Amniotic stem cell (primary cell): ENCODE measurements around the gene MYOZ3.

Experiments
- DNase-seq: peaks from one replicate; lab custom pipeline; 2025; lab: John Stamatoyannopoulos, UW

The MYOZ3 gene

DNA sequence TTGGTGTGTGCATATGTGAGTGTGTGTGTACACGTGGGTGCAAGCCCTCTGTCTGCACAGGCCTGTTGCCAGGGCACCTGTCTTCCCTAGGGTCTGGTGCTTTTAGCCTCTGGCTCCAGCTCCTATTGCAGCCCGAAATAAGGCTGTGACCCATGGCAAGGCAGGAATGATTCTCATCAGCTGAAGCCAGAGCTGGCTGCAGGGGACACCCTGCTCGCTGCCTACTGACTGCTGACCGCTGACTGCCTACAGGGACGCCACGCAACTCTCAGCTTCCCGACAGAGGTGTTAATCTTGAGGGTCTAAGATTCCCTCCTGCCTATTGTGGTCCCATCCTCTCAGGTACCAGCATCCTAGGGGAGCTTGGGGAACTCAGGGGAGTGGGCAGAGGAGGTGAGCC, at the start of gene MYOZ3:
TSS of gene MYOZ3 (plus strand) at position 166 of the 400 bp plus-strand sequence. CDS start 1,691 bp downstream, outside the sequence.
- no peak for DNase-seq

- DNase-seq: no peak
Measured at GRCh38 chr5:150612405-150612804, 48.6 kb upstream of the MYOZ3 start.

- no peak for DNase-seq
Measured at GRCh38 chr5:150612905-150613670, 48.0 kb upstream of the MYOZ3 start.

DNA sequence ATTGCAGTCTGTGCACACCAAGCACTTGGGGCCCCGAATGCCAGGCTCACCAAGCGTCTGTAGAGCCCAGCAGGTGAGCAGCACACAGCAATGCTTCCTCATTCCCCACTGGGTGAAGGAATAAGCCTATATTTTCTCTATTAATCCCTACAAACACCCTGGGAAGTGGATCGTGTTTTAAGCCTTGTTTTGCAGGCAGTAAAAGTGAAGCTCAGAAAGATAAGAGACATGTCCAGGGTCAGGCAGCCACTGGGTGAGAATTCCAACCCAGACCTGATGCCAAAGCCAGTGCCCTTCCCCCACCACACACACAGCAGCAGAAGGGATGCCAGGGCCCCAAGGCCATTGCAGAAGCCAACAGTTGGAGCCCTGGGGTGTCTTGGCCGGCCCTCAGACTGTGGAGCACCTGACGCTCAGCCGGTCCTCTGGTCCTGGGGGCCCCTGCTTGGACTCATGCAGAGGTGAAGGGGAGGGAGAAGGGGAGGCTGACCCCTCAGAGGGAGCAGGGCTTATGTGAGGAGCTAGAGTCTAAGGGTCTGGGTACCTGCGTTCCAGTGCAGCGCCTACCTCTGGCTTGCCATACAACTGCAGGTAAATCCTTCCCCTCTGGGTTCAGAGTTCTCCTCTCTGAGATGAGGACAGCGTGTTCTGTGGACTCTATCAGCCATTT, 46.9 kb upstream of the MYOZ3 start:
- no peak for DNase-seq

DNA sequence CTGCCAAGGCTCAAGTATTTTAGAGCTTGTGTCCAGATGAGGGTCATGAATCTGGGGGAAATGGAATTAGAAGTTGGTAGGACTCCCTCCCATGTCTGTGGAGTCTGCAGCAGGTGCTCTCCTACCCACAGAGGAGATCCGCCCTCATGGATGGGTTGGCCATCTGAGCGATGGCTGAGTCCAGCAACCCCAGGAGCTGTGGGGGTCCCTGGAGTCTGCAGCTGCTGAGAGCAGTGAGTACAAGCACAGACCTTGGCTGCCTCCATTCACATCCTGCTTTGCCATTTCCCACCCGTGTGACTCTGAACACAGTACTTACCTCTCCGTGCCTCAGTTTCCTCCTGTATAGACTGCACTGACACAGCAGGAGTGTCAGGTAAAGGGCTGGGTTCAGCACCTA, 46.4 kb upstream of the MYOZ3 start:
- no peak for DNase-seq

DNA sequence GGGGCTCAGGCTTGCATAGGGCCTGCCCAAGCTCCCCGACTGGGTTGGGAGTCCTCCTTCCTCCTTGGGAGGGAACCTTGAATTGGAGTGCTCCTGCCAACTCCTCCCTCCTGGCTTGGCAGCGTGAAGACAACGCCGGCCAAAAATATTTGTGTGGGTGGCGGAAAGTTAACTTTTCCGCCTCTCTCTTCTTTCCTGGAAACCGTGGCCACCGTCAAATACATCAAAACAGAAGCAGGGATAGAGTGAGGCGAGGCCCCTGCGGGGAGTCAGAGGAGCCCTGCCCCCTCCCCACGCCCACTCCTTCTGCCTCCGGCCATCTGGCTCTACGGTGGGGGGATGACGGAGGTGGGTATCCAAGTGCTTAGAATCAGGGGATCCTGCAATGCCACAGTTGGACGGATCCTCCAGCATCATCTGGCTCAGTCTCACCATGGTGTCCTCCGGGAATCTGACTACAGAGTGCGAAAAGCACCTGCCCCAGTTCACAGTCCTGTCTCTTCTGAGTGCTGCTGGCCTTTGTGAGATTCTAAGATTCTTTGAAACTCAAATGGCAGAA, 45.8 kb upstream of the MYOZ3 start:
- no peak for DNase-seq

- no peak for DNase-seq
Measured at GRCh38 chr5:150616024-150616470, 45.0 kb upstream of the MYOZ3 start.

GRCh38 chr5:150616506-150616905, 44.5 kb upstream of the MYOZ3 start:
- no peak for DNase-seq

- no peak for DNase-seq
Measured at GRCh38 chr5:150618163-150618562, 42.9 kb upstream of the MYOZ3 start.

- DNase-seq: no peak
Measured at GRCh38 chr5:150618588-150619281, 42.3 kb upstream of the MYOZ3 start.

DNA sequence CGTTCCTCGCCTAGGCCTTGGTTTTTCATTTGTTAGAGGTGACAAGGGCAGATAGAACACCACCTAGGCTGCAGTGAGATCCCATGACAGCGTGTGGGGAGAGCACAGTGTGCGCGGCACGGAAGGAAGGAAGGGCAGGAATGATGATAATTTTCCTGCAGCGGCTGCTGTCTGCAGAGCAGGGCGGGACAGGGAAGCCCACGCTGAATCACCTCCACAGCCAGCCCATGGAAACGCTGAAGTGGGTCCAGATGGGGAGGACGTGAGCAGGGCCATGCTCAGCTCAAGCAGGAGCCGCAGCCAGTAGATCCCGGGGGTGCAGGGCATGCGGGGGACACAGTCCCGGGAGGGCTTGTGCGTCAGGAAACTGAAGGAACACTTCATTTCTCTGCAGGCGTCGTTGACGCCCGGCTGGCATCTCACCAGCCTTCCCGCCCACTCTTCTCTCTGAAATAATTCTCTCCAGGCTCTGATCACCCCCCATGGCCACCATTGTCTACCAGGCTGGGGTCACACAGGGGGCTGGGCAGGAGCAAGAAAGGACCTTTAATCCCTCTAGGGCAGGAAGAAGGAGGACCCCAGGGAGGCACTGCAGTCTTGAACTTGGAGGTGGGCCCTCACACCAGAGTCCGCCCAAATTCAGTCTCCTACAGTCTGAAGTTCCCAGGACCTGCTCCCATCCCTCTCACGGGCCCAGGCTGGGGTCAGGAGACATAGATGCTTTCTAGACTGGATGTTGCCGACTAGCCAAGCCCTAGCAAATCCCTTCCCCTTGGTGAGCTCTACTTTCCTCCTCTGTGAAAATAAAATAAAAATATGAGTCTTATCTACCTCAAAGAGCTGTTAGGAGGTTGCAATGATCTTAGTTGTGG, 41.5 kb upstream of the MYOZ3 start:
- DNase-seq: no peak

DNA sequence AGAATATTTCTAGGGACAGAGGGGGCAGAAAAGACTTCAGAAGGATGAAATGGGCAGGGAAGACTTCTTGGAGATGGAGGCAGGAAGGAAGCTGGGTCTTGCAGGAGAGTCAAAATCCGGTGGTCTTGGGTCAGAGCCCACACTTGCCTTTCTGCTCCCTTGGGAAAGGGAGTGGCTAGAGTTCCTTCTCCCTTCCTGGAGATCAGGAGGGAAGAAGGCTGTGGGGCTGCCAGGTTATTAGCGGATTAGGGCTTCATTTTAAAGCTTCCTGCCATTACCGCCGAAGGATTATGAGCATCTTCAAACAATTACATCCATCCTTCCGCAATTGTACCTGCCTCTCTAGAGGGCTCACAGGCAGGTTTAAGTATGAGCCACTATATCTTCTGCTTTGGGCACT, 39.8 kb upstream of the MYOZ3 start:
- DNase-seq: no peak

- no peak for DNase-seq
Measured at GRCh38 chr5:150622157-150622556, 38.9 kb upstream of the MYOZ3 start.

- no peak for DNase-seq
Measured at GRCh38 chr5:150623152-150623877, 37.7 kb upstream of the MYOZ3 start.

DNA sequence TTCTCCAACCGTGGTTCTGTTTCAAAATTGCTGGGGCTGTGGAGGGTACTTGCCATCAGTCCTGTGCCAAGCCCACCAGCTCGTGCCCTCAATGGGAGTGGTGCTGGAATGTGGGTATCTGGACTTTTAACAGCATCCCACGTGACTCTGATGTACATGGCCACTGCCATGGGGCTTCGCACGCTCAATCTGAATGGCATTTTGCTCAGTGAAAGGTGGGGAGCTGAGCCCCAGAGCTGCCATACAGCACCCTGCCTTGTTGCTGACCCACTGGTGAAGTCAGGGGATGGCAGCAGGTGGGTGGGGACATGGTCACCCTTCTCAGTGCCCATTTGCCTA, 37.2 kb upstream of the MYOZ3 start:
- DNase-seq: no peak

- DNase-seq: no peak
Measured at GRCh38 chr5:150624334-150625163, 36.5 kb upstream of the MYOZ3 start.

DNA sequence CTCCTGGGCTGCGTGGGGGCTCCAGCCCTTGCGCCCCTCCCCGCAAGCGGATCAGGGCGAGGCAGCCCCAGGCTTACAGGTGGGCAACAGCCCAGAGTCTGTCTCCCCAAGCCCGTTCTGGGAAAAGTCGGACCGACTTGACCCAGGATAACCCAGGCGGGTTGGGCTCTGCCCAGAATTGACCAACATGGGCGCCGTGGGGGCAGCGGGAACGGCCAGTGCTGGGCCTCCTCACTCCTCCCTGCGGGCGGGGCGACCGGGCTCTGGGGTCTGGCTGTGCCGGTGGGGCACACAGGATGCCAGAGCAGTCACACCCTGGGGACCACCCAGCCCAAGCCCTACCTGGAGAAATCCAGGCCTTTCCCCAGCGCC, 35.9 kb upstream of the MYOZ3 start:
- DNase-seq: no peak

GRCh38 chr5:150625831-150626746, 35.0 kb upstream of the MYOZ3 start:
- DNase-seq: no peak

DNA sequence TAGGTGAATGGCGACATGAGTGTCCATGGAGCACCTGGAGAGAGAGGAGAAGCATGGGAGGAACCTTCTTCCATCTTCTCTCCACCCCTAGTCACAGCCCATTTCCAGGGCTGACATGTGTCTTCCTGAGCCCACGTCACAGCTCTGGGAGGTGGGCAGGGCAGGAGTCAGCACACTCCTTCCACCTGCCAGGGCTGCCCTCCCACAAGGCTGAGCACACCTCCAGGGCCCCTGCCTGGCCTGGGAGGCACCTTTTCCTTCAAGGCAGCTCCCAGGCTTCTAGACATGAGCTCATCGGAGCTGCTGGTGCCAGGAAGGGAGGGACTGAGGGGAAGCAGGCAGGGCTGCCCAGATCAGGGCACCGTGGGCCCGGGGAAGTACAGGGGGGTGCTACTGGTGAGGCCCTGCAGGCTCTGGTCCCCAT, 34.2 kb upstream of the MYOZ3 start:
- no peak for DNase-seq
